OCI-LY7 (cell line): ENCODE results near the gene ACOT11.

Experiments used
- EZH2phosphoT487 ChIP-seq: fragments of 200-600 bp; sonication (generic); IDR thresholded peaks from 2 replicates; pipeline ENCODE4 v1.6.1; 2018; ENCODE audit warnings: low read depth, borderline replicate concordance, mild to moderate bottlenecking, mixed run types, antibody characterized with exemption, low read length, moderate library complexity, mixed read lengths
- TF ChIP-seq, protein P1 (sequence below): fragments of 200-600 bp; sonication (generic); conservative IDR thresholded peaks from 2 replicates; pipeline ENCODE4 v1.5.1; 2014; ENCODE audit warnings: mild to moderate bottlenecking, antibody characterized with exemption, low read length, moderate library complexity, mixed read lengths

DNA sequence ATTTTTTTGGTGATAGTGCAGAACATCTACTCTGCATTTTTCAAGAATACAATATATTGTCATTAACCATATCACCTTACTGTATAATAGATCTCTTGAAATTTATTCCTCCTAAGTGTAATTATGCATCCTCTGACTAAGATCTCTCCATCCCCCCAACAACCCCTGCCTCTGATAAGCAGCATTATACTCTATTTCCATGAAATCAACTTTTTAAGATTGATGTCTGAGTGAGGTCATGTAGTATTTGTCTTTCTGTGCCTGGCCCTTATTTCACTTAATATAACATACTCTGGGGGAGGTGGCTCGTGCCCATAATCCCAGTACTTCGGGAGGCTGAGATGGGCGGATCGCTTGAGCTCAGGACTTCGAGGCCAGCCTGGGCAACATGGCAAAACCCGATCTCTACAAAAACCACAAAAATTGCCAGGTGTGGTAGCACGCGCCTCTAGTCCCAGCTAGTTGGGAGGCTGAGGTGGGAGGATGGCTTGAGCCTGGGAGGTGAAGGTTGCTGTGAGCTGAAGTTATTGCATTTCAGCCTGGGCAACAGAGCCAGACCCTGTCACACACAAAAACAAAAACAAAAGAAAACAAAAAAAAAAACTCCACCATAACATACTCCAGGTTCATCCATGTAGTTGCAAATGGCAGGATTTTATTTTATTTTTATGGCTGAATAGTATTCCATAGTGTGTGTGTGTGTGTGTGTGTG is 5.7 kb downstream of the ACOT11 start:
- TF ChIP-seq, protein P1, sequence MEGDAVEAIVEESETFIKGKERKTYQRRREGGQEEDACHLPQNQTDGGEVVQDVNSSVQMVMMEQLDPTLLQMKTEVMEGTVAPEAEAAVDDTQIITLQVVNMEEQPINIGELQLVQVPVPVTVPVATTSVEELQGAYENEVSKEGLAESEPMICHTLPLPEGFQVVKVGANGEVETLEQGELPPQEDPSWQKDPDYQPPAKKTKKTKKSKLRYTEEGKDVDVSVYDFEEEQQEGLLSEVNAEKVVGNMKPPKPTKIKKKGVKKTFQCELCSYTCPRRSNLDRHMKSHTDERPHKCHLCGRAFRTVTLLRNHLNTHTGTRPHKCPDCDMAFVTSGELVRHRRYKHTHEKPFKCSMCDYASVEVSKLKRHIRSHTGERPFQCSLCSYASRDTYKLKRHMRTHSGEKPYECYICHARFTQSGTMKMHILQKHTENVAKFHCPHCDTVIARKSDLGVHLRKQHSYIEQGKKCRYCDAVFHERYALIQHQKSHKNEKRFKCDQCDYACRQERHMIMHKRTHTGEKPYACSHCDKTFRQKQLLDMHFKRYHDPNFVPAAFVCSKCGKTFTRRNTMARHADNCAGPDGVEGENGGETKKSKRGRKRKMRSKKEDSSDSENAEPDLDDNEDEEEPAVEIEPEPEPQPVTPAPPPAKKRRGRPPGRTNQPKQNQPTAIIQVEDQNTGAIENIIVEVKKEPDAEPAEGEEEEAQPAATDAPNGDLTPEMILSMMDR: no peak
- no peak for TF ChIP-seq EZH2phosphoT487
